Endothelial cell of umbilical vein (primary cell): ENCODE measurements around the gene IL17REL. TPM values are rescaled to one million over a fixed set of nuclear protein-coding genes. Genes with fewer than 3 reads are reported as not detected.

ENCODE experiments used
- BruUV-seq: library from RNA; stranded (reverse); fragments of 400-500 nt; replicated peaks from 2 replicates; lab custom pipeline; 2021; lab: Mats Ljungman, UMichigan
- CTCF ChIA-PET: fragments of 300-600, 350-600 bp; sonication (Branson Sonifier 250); formaldehyde crosslinking; loops from one replicate; lab custom pipeline; 2021; ENCODE audit warnings: antibody characterized with exemption, inconsistent platforms; lab: Charles Lee
- POLR2A ChIA-PET: fragments of 300-600, 350-600 bp; sonication (Branson Sonifier 250); formaldehyde crosslinking; loops from one replicate; lab custom pipeline; 2021; ENCODE audit warnings: antibody characterized with exemption, inconsistent platforms; lab: Charles Lee
- DNase-seq: peaks from one replicate; pipeline ENCODE4 v3.0.0-alpha.2; 2011; ENCODE audit warnings: low read depth, low spot score
- FAIRE-seq: peaks from 2 replicates; lab custom pipeline; 2011; peaks lifted over from hg19 to GRCh38; lab: Jason Lieb, UNC
- H2AFZ ChIP-seq: 2 replicates; pipeline ENCODE4 v1.6.0; 2012; ENCODE audit warnings: low read depth, low read length, control low read depth, inconsistent platforms
- H3K27ac ChIP-seq: 2 replicates; pipeline ENCODE4 v1.5.1; 2011; ENCODE audit warnings: low read depth, mild to moderate bottlenecking, control low read depth, low read length, moderate library complexity; ENCODE audit not compliant: insufficient read depth
- H3K27me3 ChIP-seq, 2 experiments: 2 replicates each; pipeline versions ENCODE4 v1.6.0 to v1.6.1; 2011; ENCODE audit warnings: low read length in 2 of 2, mixed read lengths in 1 of 2; ENCODE audit not compliant: control insufficient read depth in 2 of 2, insufficient read depth in 2 of 2
- H3K36me3 ChIP-seq, 2 experiments: 2 replicates in 1 of 2; 3 replicates in 1 of 2; pipeline ENCODE4 v1.5.1; 2011; ENCODE audit warnings: low read length in 2 of 2, mild to moderate bottlenecking in 1 of 2, moderate library complexity in 1 of 2; ENCODE audit not compliant: control insufficient read depth in 2 of 2, insufficient read depth in 2 of 2; ENCODE audit errors: extremely low read depth in 1 of 2
- H3K4me1 ChIP-seq: 3 replicates; pipeline ENCODE4 v1.5.1; 2011; ENCODE audit warnings: mild to moderate bottlenecking, low read length; ENCODE audit not compliant: control insufficient read depth, insufficient read depth; ENCODE audit errors: extremely low read depth
- H3K4me2 ChIP-seq: 2 replicates; pipeline ENCODE4 v1.6.1; 2011; ENCODE audit warnings: low read length, control low read depth, mixed read lengths; ENCODE audit not compliant: insufficient read depth
- H3K4me3 ChIP-seq, 3 experiments: fragments of 200-600 bp in 1 of 3; sonication (generic), shearing (Covaris generic) in 1 of 3; replicated peaks in 1 of 3; 2 replicates each; pipeline ENCODE4 v1.5.1; 2011 to 2016; ENCODE audit warnings: control low read depth in 3 of 3, low read length in 3 of 3, mild to moderate bottlenecking in 2 of 3, inconsistent platforms in 1 of 3, low read depth in 1 of 3, moderate library complexity in 1 of 3; ENCODE audit not compliant: insufficient read depth in 1 of 3
- H3K79me2 ChIP-seq: 2 replicates; pipeline ENCODE4 v1.6.0; 2012; ENCODE audit warnings: low read length, inconsistent platforms; ENCODE audit not compliant: control insufficient read depth, insufficient read depth
- H3K9ac ChIP-seq: replicated peaks from 2 replicates; pipeline ENCODE3; 2011; ENCODE audit warnings: low read length, control low read depth; ENCODE audit not compliant: insufficient read depth; ENCODE audit errors: extremely low read depth
- H3K9me1 ChIP-seq: replicated peaks from 3 replicates; pipeline ENCODE4 v1.6.0; 2011; ENCODE audit warnings: mild to moderate bottlenecking, low read length; ENCODE audit not compliant: control insufficient read depth, insufficient read depth; ENCODE audit errors: extremely low read depth
- H3K9me3 ChIP-seq: replicated peaks from 2 replicates; pipeline ENCODE4 v1.5.1; 2012; ENCODE audit warnings: low read length, inconsistent platforms; ENCODE audit not compliant: control insufficient read depth, insufficient read depth
- H4K20me1 ChIP-seq: replicated peaks from 2 replicates; pipeline ENCODE3; 2011; ENCODE audit warnings: mild to moderate bottlenecking, low read length; ENCODE audit not compliant: control insufficient read depth, insufficient read depth; ENCODE audit errors: extremely low read depth
- EZH2 ChIP-seq: IDR thresholded peaks from 2 replicates; pipeline ENCODE4 v1.6.1; 2012; ENCODE audit warnings: borderline replicate concordance, low read depth, mild to moderate bottlenecking, moderate library complexity, low read length, inconsistent platforms; ENCODE audit not compliant: severe bottlenecking
- GATA2 ChIP-seq: IDR thresholded peaks from 2 replicates; pipeline ENCODE4 v1.7.0; 2011; ENCODE audit warnings: low read depth, mild to moderate bottlenecking, moderate library complexity, mixed read lengths, low read length; ENCODE audit not compliant: insufficient read length, insufficient read depth
- JUN ChIP-seq: IDR thresholded peaks from 2 replicates; pipeline ENCODE4 v1.6.1; 2011; ENCODE audit warnings: borderline replicate concordance, low read depth; ENCODE audit not compliant: insufficient read length, insufficient read depth
- MYC ChIP-seq: IDR thresholded peaks from one replicate; pipeline ENCODE4 v1.6.1; 2011; ENCODE audit warnings: mild to moderate bottlenecking, low read depth, low read length
- POLR2A ChIP-seq: IDR thresholded peaks from 2 replicates; pipeline ENCODE4 v1.6.1; 2012; ENCODE audit warnings: low read depth, mild to moderate bottlenecking, control low read depth, low read length
- POLR2AphosphoS5 ChIP-seq: IDR thresholded peaks from 2 replicates; pipeline ENCODE4 v1.6.1; 2012; ENCODE audit warnings: low read depth, mild to moderate bottlenecking, control low read depth, low read length, moderate library complexity; ENCODE audit not compliant: insufficient read depth
- dilution Hi-C: fragments of 300-500 bp; cut with MboI; formaldehyde crosslinking; loops from one replicate; pipeline ENCODE4 v1.15.0; 2019; ENCODE audit warnings: low sequenced_read_pairs; ENCODE audit not compliant: extremely low pct_ligation_motif_present
- intact Hi-C: fragments of 100-400 bp; cut with micrococcal nuclease; formaldehyde crosslinking; loops from one replicate; pipeline ENCODE4 v1.10.0; 2022
- polyA plus RNA-seq, 4 experiments: library from polyadenylated mRNA; depleted of rRNA in 3 of 4; stranded (reverse) in 3 of 4; unstranded in 1 of 4; fragments of >200 nt; gene quantifications; 2 replicates each; pipeline versions ENCODE4 v1.2.1 to v1.2.3, GENCODE V29; 2011 to 2012; ENCODE audit warnings: missing spikeins in 1 of 4
- total RNA-seq: library from RNA; stranded (reverse); gene quantifications from 2 replicates; pipeline ENCODE4 v1.2.3, GENCODE V29; 2021
- TF ChIP-seq, protein P1 (sequence below), 2 donors: IDR thresholded peaks; 1 replicate in 1 of 2; 2 replicates in 1 of 2; pipeline ENCODE4 v1.5.1; 2011; ENCODE audit warnings: low read length in 2 of 2, mild to moderate bottlenecking in 2 of 2, moderate library complexity in 2 of 2, control low read depth in 1 of 2, inconsistent platforms in 1 of 2, low read depth in 1 of 2; ENCODE audit not compliant: insufficient read depth in 1 of 2; ENCODE audit errors: extremely low read depth in 1 of 2

Gene IL17REL
- total and polyA plus RNA-seq, 2 donors (not counting 3 experiments of a cell fraction or from before 2014, with no cell fraction given): 0.06 to 0.15 TPM

GRCh38 chr22:49993649-49994360, 18.8 kb downstream of the IL17REL start:
- FAIRE-seq (no peak), DNase-seq (no peak)
- Histone ChIP-seq H3K27me3 (no peaks in the 10 kb centered on the region), H3K4me2 (no peak overlapping the region), H2AFZ (no peak overlapping the region), H3K9me1 (no peaks in the 10 kb centered on the region), H3K27ac (no peak overlapping the region), H4K20me1 (no peaks in the 10 kb centered on the region), H3K36me3 (no peaks in the 10 kb centered on the region), H3K9ac (no peak overlapping the region), H3K9me3 (no peaks in the 10 kb centered on the region), H3K4me1 (no peaks in the 10 kb centered on the region), H3K4me3 (no peak overlapping the region), H3K79me2 (no peaks in the 10 kb centered on the region)
- intact Hi-C loops (loop anchor here (1.0 to 5.0 kb wide), 2 partner anchors 38 to 63 kb away; no protein-coding TSS in a partner anchor), dilution Hi-C loops (no loop called here)
- BruUV-seq: no TSS peak
- CTCF ChIA-PET: interaction anchor here (0.6 to 4.7 kb wide), 12 partner anchors 9 to 155 kb away, joined by 3 to 50 read pairs (median 4); no protein-coding TSS in a partner anchor
- POLR2A ChIA-PET: no interaction called here
- TF ChIP-seq EZH2 (no peak), MYC (no peak), POLR2AphosphoS5 (no peak), GATA2 (no peak), JUN (no peak), POLR2A (no peak)
- TF ChIP-seq, protein P1, sequence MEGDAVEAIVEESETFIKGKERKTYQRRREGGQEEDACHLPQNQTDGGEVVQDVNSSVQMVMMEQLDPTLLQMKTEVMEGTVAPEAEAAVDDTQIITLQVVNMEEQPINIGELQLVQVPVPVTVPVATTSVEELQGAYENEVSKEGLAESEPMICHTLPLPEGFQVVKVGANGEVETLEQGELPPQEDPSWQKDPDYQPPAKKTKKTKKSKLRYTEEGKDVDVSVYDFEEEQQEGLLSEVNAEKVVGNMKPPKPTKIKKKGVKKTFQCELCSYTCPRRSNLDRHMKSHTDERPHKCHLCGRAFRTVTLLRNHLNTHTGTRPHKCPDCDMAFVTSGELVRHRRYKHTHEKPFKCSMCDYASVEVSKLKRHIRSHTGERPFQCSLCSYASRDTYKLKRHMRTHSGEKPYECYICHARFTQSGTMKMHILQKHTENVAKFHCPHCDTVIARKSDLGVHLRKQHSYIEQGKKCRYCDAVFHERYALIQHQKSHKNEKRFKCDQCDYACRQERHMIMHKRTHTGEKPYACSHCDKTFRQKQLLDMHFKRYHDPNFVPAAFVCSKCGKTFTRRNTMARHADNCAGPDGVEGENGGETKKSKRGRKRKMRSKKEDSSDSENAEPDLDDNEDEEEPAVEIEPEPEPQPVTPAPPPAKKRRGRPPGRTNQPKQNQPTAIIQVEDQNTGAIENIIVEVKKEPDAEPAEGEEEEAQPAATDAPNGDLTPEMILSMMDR (IDR thresholded peaks at IDR 0.05; ENCODE audit: extremely low read depth in 1 of 2, insufficient read depth in 1 of 2, low read depth in 1 of 2, low read length in 2 of 2): no peak
